GM12878 (cell line): ENCODE data around the gene TMEM163. TPM values are rescaled to one million over a fixed set of nuclear protein-coding genes. Genes with fewer than 3 reads are reported as not detected.

ENCODE experiments used
- ATAC-seq: fragments of 200-7000 bp; cut with Tn5 transposase; 3 replicates; pipeline ENCODE4 v1.9.1; 2020; ENCODE audit warnings: mild to moderate bottlenecking, moderate library complexity
- BruUV-seq: library from RNA; stranded (reverse); fragments of 400-500 nt; replicated peaks from 2 replicates; lab custom pipeline; 2021; lab: Mats Ljungman, UMichigan
- CTCF ChIA-PET: fragments of 300-600 bp; sonication (Branson Sonifier 250); formaldehyde crosslinking; extraction: SDS; loops from one replicate; lab custom pipeline; 2021; ENCODE audit warnings: inconsistent platforms; lab: Yijun Ruan, JAX
- POLR2A ChIA-PET: fragments of 350-600 bp; formaldehyde crosslinking; extraction: SDS; loops from one replicate; lab custom pipeline; 2021; ENCODE audit warnings: inconsistent platforms; lab: Charles Lee
- RAD21 ChIA-PET: fragments of 300-600 bp; sonication (Branson Sonifier 250); formaldehyde crosslinking; loops from one replicate; lab custom pipeline; 2023; ENCODE audit warnings: antibody characterized with exemption; ENCODE audit not compliant: unreplicated experiment; lab: Charles Lee
- SMC1A ChIA-PET: fragments of 300-600 bp; sonication (Branson Sonifier 250); formaldehyde crosslinking; loops from one replicate; lab custom pipeline; 2023; ENCODE audit not compliant: unreplicated experiment, uncharacterized antibody; lab: Charles Lee
- DNase-seq: peaks from one replicate; pipeline ENCODE4 v3.0.0-alpha.2; 2011; ENCODE audit warnings: low read depth, low spot score
- FAIRE-seq: peaks from 3 replicates; lab custom pipeline; 2011; peaks lifted over from hg19 to GRCh38; lab: Jason Lieb, UNC
- H2AFZ ChIP-seq: 2 replicates; pipeline ENCODE4 v1.6.0; 2011; ENCODE audit warnings: low read depth, low read length, control low read depth; ENCODE audit not compliant: control insufficient read depth
- H3K27ac ChIP-seq: 2 replicates; pipeline ENCODE4 v1.5.1; 2011; ENCODE audit warnings: control low read depth; ENCODE audit not compliant: control insufficient read depth, insufficient read depth
- H3K27me3 ChIP-seq, 2 experiments: replicated peaks in 1 of 2; 2 replicates each; pipeline versions ENCODE4 v1.6.0 to v1.6.1; 2011; ENCODE audit warnings: low read length in 1 of 2; ENCODE audit not compliant: control insufficient read depth in 2 of 2, insufficient read depth in 2 of 2
- H3K36me3 ChIP-seq, 2 experiments: 2 replicates each; pipeline ENCODE4 v1.5.1; 2011; ENCODE audit warnings: low read length in 1 of 2; ENCODE audit not compliant: control insufficient read depth in 2 of 2, insufficient read depth in 2 of 2
- H3K4me1 ChIP-seq: 2 replicates; pipeline ENCODE4 v1.6.1; 2011; ENCODE audit warnings: mild to moderate bottlenecking, low read length, moderate library complexity, mixed read lengths; ENCODE audit not compliant: control insufficient read depth, insufficient read depth
- H3K4me2 ChIP-seq: 2 replicates; pipeline ENCODE4 v1.6.0; 2011; ENCODE audit warnings: control low read depth; ENCODE audit not compliant: control insufficient read depth, insufficient read depth
- H3K4me3 ChIP-seq: fragments of 200-600 bp; sonication (generic); 2 replicates; pipeline ENCODE4 v1.5.1; 2016
- H3K79me2 ChIP-seq: 2 replicates; pipeline ENCODE4 v1.6.0; 2011; ENCODE audit warnings: low read length; ENCODE audit not compliant: control insufficient read depth, insufficient read depth
- H3K9ac ChIP-seq: 2 replicates; pipeline ENCODE4 v1.8.0; 2011; ENCODE audit warnings: low read length, control low read depth, mixed read lengths; ENCODE audit not compliant: control insufficient read depth, insufficient read depth
- H3K9me3 ChIP-seq: replicated peaks from 3 replicates; pipeline ENCODE4 v1.5.1; 2011; ENCODE audit warnings: mild to moderate bottlenecking, low read length; ENCODE audit not compliant: control insufficient read depth, insufficient read depth
- H4K20me1 ChIP-seq: 2 replicates; pipeline ENCODE4 v1.6.0; 2011; ENCODE audit not compliant: control insufficient read depth, insufficient read depth
- ASH2L ChIP-seq: fragments of 300-600, 200-600 bp; sonication (generic); IDR thresholded peaks from 2 replicates; pipeline ENCODE4 v1.6.1; 2017; ENCODE audit warnings: low read depth, mild to moderate bottlenecking, borderline replicate concordance
- CREB1 ChIP-seq: IDR thresholded peaks from 2 replicates; pipeline ENCODE4 v1.6.1; 2012; ENCODE audit warnings: low read depth, mild to moderate bottlenecking, inconsistent platforms
- FOS ChIP-seq: IDR thresholded peaks from 3 replicates; pipeline ENCODE4 v1.6.1; 2011; ENCODE audit warnings: borderline replicate concordance; ENCODE audit not compliant: insufficient read length; ENCODE audit errors: extremely low read depth
- HCFC1 ChIP-seq: fragments of 150-350 bp; IDR thresholded peaks from 2 replicates; pipeline ENCODE4 v1.6.1; 2014; ENCODE audit warnings: low read length
- KLF5 ChIP-seq: fragments of 450-650 bp; IDR thresholded peaks from 2 replicates; pipeline ENCODE4 v1.6.1; 2014; ENCODE audit warnings: mild to moderate bottlenecking; ENCODE audit not compliant: partially characterized antibody
- MTA2 ChIP-seq: fragments of 450-650 bp; IDR thresholded peaks from 2 replicates; pipeline ENCODE4 v1.6.1; 2016; ENCODE audit warnings: low read depth, mild to moderate bottlenecking, moderate library complexity
- NR2C1 ChIP-seq: fragments of 450-650 bp; IDR thresholded peaks from 2 replicates; pipeline ENCODE4 v1.6.1; 2017; ENCODE audit warnings: antibody characterized with exemption, mild to moderate bottlenecking, moderate library complexity
- NR2F1 ChIP-seq: fragments of 450-650 bp; conservative IDR thresholded peaks from 2 replicates; pipeline ENCODE4 v1.6.1; 2017; ENCODE audit warnings: mild to moderate bottlenecking
- POU2F2 ChIP-seq: IDR thresholded peaks from 3 replicates; pipeline ENCODE4 v1.6.1; 2011; ENCODE audit warnings: low read depth, mild to moderate bottlenecking, low read length, borderline replicate concordance
- SPI1 ChIP-seq: IDR thresholded peaks from 2 replicates; pipeline ENCODE4 v1.6.1; 2011; ENCODE audit warnings: low read depth, mild to moderate bottlenecking, low read length, moderate library complexity, borderline replicate concordance; ENCODE audit not compliant: insufficient read depth
- SREBF2 ChIP-seq: IDR thresholded peaks from 2 replicates; pipeline ENCODE4 v1.6.1; 2012; ENCODE audit warnings: mild to moderate bottlenecking, low read length
- STAT3 ChIP-seq: IDR thresholded peaks from 2 replicates; pipeline ENCODE4 v1.6.1; 2011; ENCODE audit warnings: low read depth, low read length, improper control_type of control experiment
- SUZ12 ChIP-seq: fragments of 200-600 bp; sonication (generic); IDR thresholded peaks from one replicate; pipeline ENCODE4 v1.6.1; 2018; ENCODE audit warnings: antibody characterized with exemption, mild to moderate bottlenecking; ENCODE audit not compliant: unreplicated experiment
- TCF3 ChIP-seq: IDR thresholded peaks from 2 replicates; pipeline ENCODE4 v1.6.1; 2012; ENCODE audit warnings: low read depth, mild to moderate bottlenecking, low read length, borderline replicate concordance; ENCODE audit not compliant: insufficient read depth
- WGBS: methylation state at CpG from one replicate; pipeline ENCODE4 v1.1.6; 2016; ENCODE audit warnings: low lambda C conversion rate; ENCODE audit not compliant: insufficient replicate concordance, insufficient coverage; ENCODE audit errors: missing lambda C conversion rate; 5-methylcytosine and 5-hydroxymethylcytosine counted together
- in situ Hi-C: fragments of 300-500 bp; cut with MboI; formaldehyde crosslinking; loops from 9 replicates; pipeline ENCODE4 v1.14.3; 2018; ENCODE audit warnings: mixed read lengths
- intact Hi-C: fragments of 100-400 bp; cut with micrococcal nuclease; formaldehyde crosslinking; loops from one replicate; pipeline ENCODE4 v1.14.2; 2022; ENCODE audit not compliant: unreplicated experiment
- polyA plus RNA-seq, 11 experiments: library from polyadenylated mRNA; depleted of rRNA in 4 of 11; unstranded in 6 of 11; stranded (reverse) in 5 of 11; fragments of >200 nt; fragmentation: Nextera tagmentation in 4 of 11; fragmentation: Illumina TruSeq in 1 of 11; extraction: Ambion mirVana in 4 of 11; extraction: Trizol in 1 of 11; gene quantifications; 1 replicate in 1 of 11; 2 replicates in 10 of 11; pipeline versions ENCODE4 v1.2.1 to v1.2.3, GENCODE V29; 2011 to 2016; ENCODE audit warnings: inconsistent platforms in 2 of 11, missing spikeins in 2 of 11, low read depth in 1 of 11
- total RNA-seq, 4 experiments: library from RNA; depleted of rRNA in 3 of 4; stranded (reverse); fragments of >200 nt in 3 of 4; fragmentation: Illumina TruSeq in 1 of 4; extraction: Trizol in 1 of 4; gene quantifications; 2 replicates each; pipeline versions ENCODE4 v1.2.1 to v1.2.3, GENCODE V29; 2013 to 2021
- TF ChIP-seq, protein P1 (sequence below): fragments of 450-650 bp; IDR thresholded peaks from 2 replicates; pipeline ENCODE4 v1.6.1; 2017; ENCODE audit warnings: antibody characterized with exemption, mild to moderate bottlenecking, moderate library complexity
- TF ChIP-seq, protein P2 (sequence below): fragments of 150-350 bp; IDR thresholded peaks from 2 replicates; pipeline ENCODE4 v1.6.1; 2014; ENCODE audit warnings: mild to moderate bottlenecking, low read depth, low read length
- TF ChIP-seq, protein P3 (sequence below): fragments of 450-650 bp; IDR thresholded peaks from 2 replicates; pipeline ENCODE4 v1.6.1; 2014; ENCODE audit warnings: mild to moderate bottlenecking
- TF ChIP-seq, protein P4 (sequence below): fragments of 450-650 bp; formaldehyde crosslinking; IDR thresholded peaks from 2 replicates; pipeline ENCODE4 v1.4.0; 2022; ENCODE audit warnings: mild to moderate bottlenecking, moderate library complexity

Gene TMEM163
- total and polyA plus RNA-seq, 10 of the 15 experiments (the other 5 are each of a cell fraction or from before 2014, with no cell fraction given) = 0.05 to 0.11 (median 0.07) TPM; not detected in 4

DNA sequence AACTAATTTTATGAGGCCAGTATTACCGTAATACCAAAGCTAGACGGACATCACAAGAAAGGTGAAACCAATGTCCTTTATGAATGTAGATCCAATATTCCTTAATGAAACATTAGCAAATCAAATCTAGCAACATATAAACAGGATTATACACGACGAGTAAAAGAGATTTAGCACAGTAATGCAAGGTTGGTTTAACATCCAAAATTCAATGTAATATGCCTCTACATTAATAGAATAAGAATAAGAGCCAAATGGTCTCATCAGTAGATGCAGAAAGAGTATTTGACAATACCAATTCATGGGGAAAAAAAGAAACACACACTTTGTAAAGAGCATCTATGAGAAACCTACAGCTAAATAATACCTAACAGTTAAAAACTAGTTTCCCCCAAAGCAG, 99.5 kb downstream of the TMEM163 start:
- no peaks in the 10 kb centered on the region for H3K36me3 ChIP-seq
- 61% methylated on average over 4 of the region's 4 CpGs for WGBS
- H3K9me3 ChIP-seq = peaks cover 4% of the 10 kb centered on the region
- ChIA-PET SMC1A (no interaction called here), RAD21 (no interaction called here), CTCF (no interaction called here), POLR2A (no interaction called here)
- no peak overlapping the region for H3K4me2 ChIP-seq
- peaks cover 20% of the 10 kb centered on the region for H3K4me1 ChIP-seq
- no peaks in the 10 kb centered on the region for H3K79me2 ChIP-seq
- no TSS peak for BruUV-seq
- DNase-seq (no peak), FAIRE-seq (no peak), ATAC-seq (no peak)
- H3K4me3 ChIP-seq = no peak overlapping the region
- H3K9ac ChIP-seq = no peak overlapping the region
- no peak overlapping the region for H2AFZ ChIP-seq
- no peaks in the 10 kb centered on the region for H3K27me3 ChIP-seq
- in situ Hi-C loops (no loop called here), intact Hi-C loops (no loop called here)
- no peaks in the 10 kb centered on the region for H4K20me1 ChIP-seq
- H3K27ac ChIP-seq = no peak overlapping the region
- TF ChIP-seq, protein P1, sequence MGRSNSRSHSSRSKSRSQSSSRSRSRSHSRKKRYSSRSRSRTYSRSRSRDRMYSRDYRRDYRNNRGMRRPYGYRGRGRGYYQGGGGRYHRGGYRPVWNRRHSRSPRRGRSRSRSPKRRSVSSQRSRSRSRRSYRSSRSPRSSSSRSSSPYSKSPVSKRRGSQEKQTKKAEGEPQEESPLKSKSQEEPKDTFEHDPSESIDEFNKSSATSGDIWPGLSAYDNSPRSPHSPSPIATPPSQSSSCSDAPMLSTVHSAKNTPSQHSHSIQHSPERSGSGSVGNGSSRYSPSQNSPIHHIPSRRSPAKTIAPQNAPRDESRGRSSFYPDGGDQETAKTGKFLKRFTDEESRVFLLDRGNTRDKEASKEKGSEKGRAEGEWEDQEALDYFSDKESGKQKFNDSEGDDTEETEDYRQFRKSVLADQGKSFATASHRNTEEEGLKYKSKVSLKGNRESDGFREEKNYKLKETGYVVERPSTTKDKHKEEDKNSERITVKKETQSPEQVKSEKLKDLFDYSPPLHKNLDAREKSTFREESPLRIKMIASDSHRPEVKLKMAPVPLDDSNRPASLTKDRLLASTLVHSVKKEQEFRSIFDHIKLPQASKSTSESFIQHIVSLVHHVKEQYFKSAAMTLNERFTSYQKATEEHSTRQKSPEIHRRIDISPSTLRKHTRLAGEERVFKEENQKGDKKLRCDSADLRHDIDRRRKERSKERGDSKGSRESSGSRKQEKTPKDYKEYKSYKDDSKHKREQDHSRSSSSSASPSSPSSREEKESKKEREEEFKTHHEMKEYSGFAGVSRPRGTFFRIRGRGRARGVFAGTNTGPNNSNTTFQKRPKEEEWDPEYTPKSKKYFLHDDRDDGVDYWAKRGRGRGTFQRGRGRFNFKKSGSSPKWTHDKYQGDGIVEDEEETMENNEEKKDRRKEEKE = no peak
- TF ChIP-seq POU2F2 (no peak), CREB1 (no peak), SREBF2 (no peak), FOS (no peak), NR2F1 (no peak), HCFC1 (no peak), NR2C1 (no peak), MTA2 (no peak), STAT3 (no peak), TCF3 (no peak), ASH2L (no peak), SUZ12 (no peak), KLF5 (no peak), SPI1 (no peak)
- TF ChIP-seq, protein P2, sequence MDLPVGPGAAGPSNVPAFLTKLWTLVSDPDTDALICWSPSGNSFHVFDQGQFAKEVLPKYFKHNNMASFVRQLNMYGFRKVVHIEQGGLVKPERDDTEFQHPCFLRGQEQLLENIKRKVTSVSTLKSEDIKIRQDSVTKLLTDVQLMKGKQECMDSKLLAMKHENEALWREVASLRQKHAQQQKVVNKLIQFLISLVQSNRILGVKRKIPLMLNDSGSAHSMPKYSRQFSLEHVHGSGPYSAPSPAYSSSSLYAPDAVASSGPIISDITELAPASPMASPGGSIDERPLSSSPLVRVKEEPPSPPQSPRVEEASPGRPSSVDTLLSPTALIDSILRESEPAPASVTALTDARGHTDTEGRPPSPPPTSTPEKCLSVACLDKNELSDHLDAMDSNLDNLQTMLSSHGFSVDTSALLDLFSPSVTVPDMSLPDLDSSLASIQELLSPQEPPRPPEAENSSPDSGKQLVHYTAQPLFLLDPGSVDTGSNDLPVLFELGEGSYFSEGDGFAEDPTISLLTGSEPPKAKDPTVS = no peak
- TF ChIP-seq, protein P3, sequence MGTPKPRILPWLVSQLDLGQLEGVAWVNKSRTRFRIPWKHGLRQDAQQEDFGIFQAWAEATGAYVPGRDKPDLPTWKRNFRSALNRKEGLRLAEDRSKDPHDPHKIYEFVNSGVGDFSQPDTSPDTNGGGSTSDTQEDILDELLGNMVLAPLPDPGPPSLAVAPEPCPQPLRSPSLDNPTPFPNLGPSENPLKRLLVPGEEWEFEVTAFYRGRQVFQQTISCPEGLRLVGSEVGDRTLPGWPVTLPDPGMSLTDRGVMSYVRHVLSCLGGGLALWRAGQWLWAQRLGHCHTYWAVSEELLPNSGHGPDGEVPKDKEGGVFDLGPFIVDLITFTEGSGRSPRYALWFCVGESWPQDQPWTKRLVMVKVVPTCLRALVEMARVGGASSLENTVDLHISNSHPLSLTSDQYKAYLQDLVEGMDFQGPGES = no peak
- TF ChIP-seq, protein P4, sequence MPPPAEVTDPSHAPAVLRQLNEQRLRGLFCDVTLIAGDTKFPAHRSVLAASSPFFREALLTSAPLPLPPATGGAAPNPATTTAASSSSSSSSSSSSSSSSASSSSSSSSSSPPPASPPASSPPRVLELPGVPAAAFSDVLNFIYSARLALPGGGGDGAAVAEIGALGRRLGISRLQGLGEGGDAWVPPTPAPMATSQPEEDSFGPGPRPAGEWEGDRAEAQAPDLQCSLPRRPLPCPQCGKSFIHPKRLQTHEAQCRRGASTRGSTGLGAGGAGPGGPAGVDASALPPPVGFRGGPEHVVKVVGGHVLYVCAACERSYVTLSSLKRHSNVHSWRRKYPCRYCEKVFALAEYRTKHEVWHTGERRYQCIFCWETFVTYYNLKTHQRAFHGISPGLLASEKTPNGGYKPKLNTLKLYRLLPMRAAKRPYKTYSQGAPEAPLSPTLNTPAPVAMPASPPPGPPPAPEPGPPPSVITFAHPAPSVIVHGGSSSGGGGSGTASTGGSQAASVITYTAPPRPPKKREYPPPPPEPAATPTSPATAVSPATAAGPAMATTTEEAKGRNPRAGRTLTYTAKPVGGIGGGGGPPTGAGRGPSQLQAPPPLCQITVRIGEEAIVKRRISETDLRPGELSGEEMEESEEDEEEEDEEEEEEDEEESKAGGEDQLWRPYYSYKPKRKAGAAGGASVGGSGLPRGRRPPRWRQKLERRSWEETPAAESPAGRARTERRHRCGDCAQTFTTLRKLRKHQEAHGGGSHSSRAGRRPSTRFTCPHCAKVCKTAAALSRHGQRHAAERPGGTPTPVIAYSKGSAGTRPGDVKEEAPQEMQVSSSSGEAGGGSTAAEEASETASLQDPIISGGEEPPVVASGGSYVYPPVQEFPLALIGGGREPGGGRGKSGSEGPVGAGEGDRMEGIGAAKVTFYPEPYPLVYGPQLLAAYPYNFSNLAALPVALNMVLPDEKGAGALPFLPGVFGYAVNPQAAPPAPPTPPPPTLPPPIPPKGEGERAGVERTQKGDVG (CRISPR knock-in tag) = no peak
